Spleen (tissue), 11 donors: ENCODE measurements around the gene USP7. TPM values are rescaled to one million over a fixed set of nuclear protein-coding genes. Genes with fewer than 3 reads are reported as not detected.

ENCODE experiments used
- DNase-seq: peaks from one replicate; pipeline ENCODE4 v3.0.0-alpha.2; 2020
- H3K27ac ChIP-seq, 8 donors: fragments of 200-600 bp; sonication (generic) in 7 of 8; 1 replicate in 4 of 8; 2 replicates in 4 of 8; pipeline versions ENCODE4 v1.5.0 to v1.8.0; 2016 to 2021; ENCODE audit warnings: inconsistent platforms in 4 of 8, mild to moderate bottlenecking in 4 of 8, moderate library complexity in 1 of 8
- H3K27me3 ChIP-seq, 7 donors: fragments of 200-600 bp; sonication (generic) in 6 of 7; replicated peaks in 1 of 7; 1 replicate in 4 of 7; 2 replicates in 3 of 7; pipeline versions ENCODE4 v1.5.0 to v1.8.0; 2016 to 2021; ENCODE audit warnings: inconsistent platforms in 3 of 7, mild to moderate bottlenecking in 1 of 7
- H3K36me3 ChIP-seq, 6 donors: fragments of 200-600 bp; sonication (generic) in 5 of 6; 1 replicate in 4 of 6; 2 replicates in 2 of 6; pipeline versions ENCODE4 v1.5.0 to v1.8.0; 2016 to 2021; ENCODE audit warnings: inconsistent platforms in 2 of 6
- H3K4me1 ChIP-seq, 6 donors: fragments of 200-600 bp; sonication (generic) in 5 of 6; 1 replicate in 3 of 6; 2 replicates in 3 of 6; pipeline versions ENCODE4 v1.5.0 to v1.8.0; 2016 to 2021; ENCODE audit warnings: inconsistent platforms in 3 of 6
- H3K4me3 ChIP-seq, 8 donors: fragments of 200-600 bp; sonication (generic) in 7 of 8; 1 replicate in 4 of 8; 2 replicates in 4 of 8; pipeline versions ENCODE4 v1.5.0 to v1.8.0; 2016 to 2021; ENCODE audit warnings: inconsistent platforms in 4 of 8, mild to moderate bottlenecking in 4 of 8, moderate library complexity in 2 of 8
- H3K9me3 ChIP-seq, 8 donors: fragments of 200-600 bp; sonication (generic) in 7 of 8; 1 replicate in 4 of 8; 2 replicates in 4 of 8; pipeline versions ENCODE4 v1.5.0 to v1.8.0; 2016 to 2021; ENCODE audit warnings: inconsistent platforms in 4 of 8
- POLR2A ChIP-seq, 3 donors: fragments of 450-650 bp; IDR thresholded peaks; one replicate each; pipeline ENCODE4 v1.5.1; 2017; ENCODE audit warnings: antibody characterized with exemption in 3 of 3, mild to moderate bottlenecking in 1 of 3
- POLR2AphosphoS5 ChIP-seq, 3 donors: sonication (generic); formaldehyde crosslinking; IDR thresholded peaks; one replicate each; pipeline ENCODE4 v1.5.1; 2017; ENCODE audit warnings: antibody characterized with exemption in 3 of 3
- WGBS, 5 donors: extraction: QIAGEN DNeasy Blood & Tissue Kit in 3 of 5; methylation state at CpG; one replicate each; pipeline versions ENCODE4 v1.1.5 to v1.1.7; 2013 to 2018; 5-methylcytosine and 5-hydroxymethylcytosine counted together
- intact Hi-C: fragments of 100-400 bp; cut with DNase I; formaldehyde crosslinking; loops from one replicate; pipeline ENCODE4 v1.15.0; 2023; ENCODE audit warnings: low total_unique reads
- polyA plus RNA-seq, 3 donors: library from polyadenylated mRNA; stranded (reverse); fragments of 200-250 nt; gene quantifications; one replicate each; pipeline ENCODE4 v1.2.1, GENCODE V29; 2013
- total RNA-seq, 7 donors: library from RNA; depleted of rRNA in 3 of 7; stranded (reverse); fragments of >200 nt in 3 of 7; fragmentation: NEBNext Ultra II Directional in 4 of 7; extraction: Animal tissue kit (Norgen Biotek cat#: 25700) in 4 of 7; gene quantifications; one replicate each; pipeline versions ENCODE4 v1.1.0 to v1.2.1, GENCODE V29; 2016 to 2021
- TF ChIP-seq, protein P1 (sequence below), 11 experiments: fragments of 200-600 bp in 7 of 11; fragments of 450-650 bp in 4 of 11; sonication (generic) in 4 of 11; IDR thresholded peaks in 8 of 11; conservative IDR thresholded peaks in 3 of 11; 1 replicate in 7 of 11; 2 replicates in 4 of 11; pipeline versions ENCODE4 v1.4.0 to v1.8.0; 2016 to 2021; ENCODE audit warnings: antibody characterized with exemption in 11 of 11, inconsistent platforms in 4 of 11, mild to moderate bottlenecking in 1 of 11
- donor health status: healthy with polysubstance abuse.
- donor health status: DM: no; HTN: no; CAD: no; lungs with moderate emphysema.
- donor health status: DM: no; HTN: no; CAD: no.
- donor health status: Bipolar disorder and iron deficiency.
- donor health status: healthy.
- donor health status: DM: no; HTN: no; CAD: no.
- donor health status: DM: yes; HTN: yes; CAD: no.

Gene USP7
- total and polyA plus RNA-seq, 10 donors: 26.1 to 145 (median 126) TPM

DNA sequence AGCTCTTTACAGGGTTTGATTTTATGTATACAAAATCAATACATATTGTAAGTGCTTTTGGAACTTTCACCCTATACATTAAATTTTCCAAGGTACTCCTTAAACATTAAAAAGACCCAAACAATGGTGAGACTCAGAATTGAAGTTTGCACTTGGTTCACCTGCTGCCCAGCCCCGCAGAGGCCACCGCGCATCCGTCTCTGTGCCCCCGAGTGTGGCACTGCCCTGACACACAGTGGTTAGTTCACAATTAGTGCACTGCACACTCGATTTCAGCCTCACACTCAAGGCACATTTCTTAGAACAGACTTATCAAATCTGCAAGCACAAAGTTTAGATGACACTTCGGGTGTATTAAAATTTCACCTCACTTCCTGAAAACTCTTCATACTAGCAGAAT is 38.3 kb downstream of the USP7 start:
- 91 to 93% (median 92%) methylated on average over 7 of the region's 7 CpGs for WGBS, 5 donors
- Histone ChIP-seq H3K4me3 (no peak overlapping the region), H3K27ac (no peak overlapping the region), H3K9me3 (no peaks in the 10 kb centered on the region), H3K36me3 (peaks cover 2 to 99% (median 53%) of the 10 kb centered on the region in 6 donors), H3K27me3 (no peaks in the 10 kb centered on the region), H3K4me1 (peaks cover 0 to 72% (median 19%) of the 10 kb centered on the region in 6 donors)
- DNase-seq: no peak
- intact Hi-C loops: no loop called here
- TF ChIP-seq, protein P1, sequence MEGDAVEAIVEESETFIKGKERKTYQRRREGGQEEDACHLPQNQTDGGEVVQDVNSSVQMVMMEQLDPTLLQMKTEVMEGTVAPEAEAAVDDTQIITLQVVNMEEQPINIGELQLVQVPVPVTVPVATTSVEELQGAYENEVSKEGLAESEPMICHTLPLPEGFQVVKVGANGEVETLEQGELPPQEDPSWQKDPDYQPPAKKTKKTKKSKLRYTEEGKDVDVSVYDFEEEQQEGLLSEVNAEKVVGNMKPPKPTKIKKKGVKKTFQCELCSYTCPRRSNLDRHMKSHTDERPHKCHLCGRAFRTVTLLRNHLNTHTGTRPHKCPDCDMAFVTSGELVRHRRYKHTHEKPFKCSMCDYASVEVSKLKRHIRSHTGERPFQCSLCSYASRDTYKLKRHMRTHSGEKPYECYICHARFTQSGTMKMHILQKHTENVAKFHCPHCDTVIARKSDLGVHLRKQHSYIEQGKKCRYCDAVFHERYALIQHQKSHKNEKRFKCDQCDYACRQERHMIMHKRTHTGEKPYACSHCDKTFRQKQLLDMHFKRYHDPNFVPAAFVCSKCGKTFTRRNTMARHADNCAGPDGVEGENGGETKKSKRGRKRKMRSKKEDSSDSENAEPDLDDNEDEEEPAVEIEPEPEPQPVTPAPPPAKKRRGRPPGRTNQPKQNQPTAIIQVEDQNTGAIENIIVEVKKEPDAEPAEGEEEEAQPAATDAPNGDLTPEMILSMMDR (IDR thresholded peaks at IDR 0.05 in 8 of 11, conservative IDR thresholded peaks at IDR 0.05 in 3 of 11): no peak
- TF ChIP-seq POLR2A (IDR thresholded peaks at IDR 0.05): no peak
- TF ChIP-seq POLR2AphosphoS5 (IDR thresholded peaks at IDR 0.05): peak in 1 of 3 donors; percentile 17

- H3K27ac ChIP-seq: peak overlapping the region in 1 of 8 donors; percentile 8
- intact Hi-C loops: no loop called here
- no peak overlapping the region for H3K4me3 ChIP-seq
- H3K36me3 ChIP-seq: peaks cover 2 to 100% (median 58%) of the 10 kb centered on the region in 6 donors
- no peaks in the 10 kb centered on the region for H3K27me3 ChIP-seq
- DNase-seq: no peak
- WGBS, 5 donors: 61 to 74% (median 66%) methylated on average over 4 of the region's 4 CpGs
- peaks cover 0 to 68% (median 19%) of the 10 kb centered on the region in 6 donors for H3K4me1 ChIP-seq
- no peaks in the 10 kb centered on the region for H3K9me3 ChIP-seq
- no peak for TF ChIP-seq POLR2A (IDR thresholded peaks at IDR 0.05)
- TF ChIP-seq POLR2AphosphoS5 (IDR thresholded peaks at IDR 0.05): peak in 1 of 3 donors; percentile 45
Measured at GRCh38 chr16:8924214-8924613, 39.5 kb downstream of the USP7 start.

GRCh38 chr16:8923199-8923598 is 40.5 kb downstream of the USP7 start:
- Histone ChIP-seq H3K4me3 (no peak overlapping the region), H3K27ac (no peak overlapping the region), H3K27me3 (no peaks in the 10 kb centered on the region), H3K4me1 (peaks cover 0 to 60% (median 13%) of the 10 kb centered on the region in 6 donors), H3K9me3 (no peaks in the 10 kb centered on the region), H3K36me3 (peaks cover 2 to 100% (median 59%) of the 10 kb centered on the region in 6 donors)
- 85 to 91% (median 89%) methylated on average over 11 of the region's 11 CpGs for WGBS, 5 donors
- intact Hi-C loops: no loop called here
- DNase-seq: no peak
- TF ChIP-seq POLR2A (IDR thresholded peaks at IDR 0.05): no peak
- TF ChIP-seq, protein P1 (IDR thresholded peaks at IDR 0.05 in 8 of 11, conservative IDR thresholded peaks at IDR 0.05 in 3 of 11): no peak
- TF ChIP-seq POLR2AphosphoS5 (IDR thresholded peaks at IDR 0.05): no peak

GRCh38 chr16:8921347-8921984 is 42.2 kb downstream of the USP7 start:
- H3K36me3 ChIP-seq: peaks cover 2 to 100% (median 66%) of the 10 kb centered on the region in 6 donors
- intact Hi-C loops: no loop called here
- H3K4me3 ChIP-seq: no peak overlapping the region
- no peaks in the 10 kb centered on the region for H3K27me3 ChIP-seq
- no peak overlapping the region for H3K27ac ChIP-seq
- 79 to 96% (median 88%) methylated on average over 10 of the region's 10 CpGs for WGBS, 5 donors
- no peaks in the 10 kb centered on the region for H3K9me3 ChIP-seq
- no peak for DNase-seq
- no peak for TF ChIP-seq POLR2AphosphoS5 (IDR thresholded peaks at IDR 0.05)
- TF ChIP-seq, protein P1 (IDR thresholded peaks at IDR 0.05 in 8 of 11, conservative IDR thresholded peaks at IDR 0.05 in 3 of 11): no peak
- TF ChIP-seq POLR2A (IDR thresholded peaks at IDR 0.05): no peak
- peaks cover 0 to 53% (median 3%) of the 10 kb centered on the region in 6 donors for H3K4me1 ChIP-seq
